ENCODE results near the gene EDA.

EDA gene

DNA sequence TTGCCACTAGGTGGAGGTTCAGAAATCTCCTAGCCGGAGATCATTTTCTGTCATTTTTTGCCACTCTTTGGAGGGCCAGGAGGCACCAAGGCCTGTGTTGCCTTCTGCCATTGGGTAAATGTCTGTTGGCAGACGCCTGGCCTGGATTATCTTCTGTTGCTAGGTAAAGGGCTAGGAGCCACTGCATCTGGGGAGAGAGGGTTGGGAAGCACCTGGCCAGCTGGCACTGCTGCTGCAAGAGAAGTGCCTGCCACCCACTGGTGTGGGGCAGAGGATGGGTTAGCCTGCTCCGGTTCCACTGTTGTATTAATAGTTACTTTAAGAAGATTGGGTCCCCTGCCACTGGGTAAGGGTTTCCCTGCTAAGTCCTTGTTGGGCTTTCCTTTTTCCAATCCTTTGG is 375.8 kb downstream of the EDA start:
- TF ChIP-seq REST (IDR thresholded peaks at IDR 0.05; ENCODE audit: insufficient read depth in 1 of 2, low read depth in 2 of 2, low read length in 2 of 2) (no peak), SIN3A (IDR thresholded peaks at IDR 0.05; ENCODE audit: borderline replicate concordance, insufficient read depth, low read length) (no peak), FOXP2 (optimal IDR thresholded peaks at IDR 0.05; ENCODE audit: borderline replicate concordance, extremely low read depth, extremely low read length, insufficient read depth) (no peak), TAF1 (IDR thresholded peaks at IDR 0.05; ENCODE audit: borderline replicate concordance, insufficient read depth, low read length) (no peak), POLR2AphosphoS5 (IDR thresholded peaks at IDR 0.05; ENCODE audit: low read depth, low read length) (no peak)

DNA sequence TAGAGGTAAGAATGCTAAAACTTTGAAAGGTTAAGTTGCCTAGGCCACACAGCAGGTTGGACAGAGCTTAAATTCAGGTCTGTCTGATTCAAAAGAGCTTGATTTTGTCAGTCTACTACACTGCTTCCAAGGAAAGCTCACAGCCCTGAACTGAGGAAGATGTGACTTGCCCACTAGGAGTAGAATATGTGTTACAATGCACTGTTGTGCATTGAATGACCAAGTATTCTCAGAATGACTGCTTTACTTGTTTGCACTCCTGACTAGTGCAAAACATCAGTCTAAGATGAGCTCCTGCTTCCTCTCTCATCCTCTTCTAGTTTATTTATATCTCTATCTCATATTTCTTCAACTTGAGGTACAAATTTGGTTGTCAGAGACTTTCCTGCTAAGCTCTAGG is 377.6 kb downstream of the EDA start:
- TF ChIP-seq TAF1 (IDR thresholded peaks at IDR 0.05; ENCODE audit: borderline replicate concordance, insufficient read depth, low read length) (no peak), SIN3A (IDR thresholded peaks at IDR 0.05; ENCODE audit: borderline replicate concordance, insufficient read depth, low read length) (no peak), FOXP2 (optimal IDR thresholded peaks at IDR 0.05; ENCODE audit: borderline replicate concordance, extremely low read depth, extremely low read length, insufficient read depth) (no peak), POLR2AphosphoS5 (IDR thresholded peaks at IDR 0.05; ENCODE audit: low read depth, low read length) (no peak), REST (IDR thresholded peaks at IDR 0.05; ENCODE audit: insufficient read depth in 1 of 2, low read depth in 2 of 2, low read length in 2 of 2) (no peak)

DNA sequence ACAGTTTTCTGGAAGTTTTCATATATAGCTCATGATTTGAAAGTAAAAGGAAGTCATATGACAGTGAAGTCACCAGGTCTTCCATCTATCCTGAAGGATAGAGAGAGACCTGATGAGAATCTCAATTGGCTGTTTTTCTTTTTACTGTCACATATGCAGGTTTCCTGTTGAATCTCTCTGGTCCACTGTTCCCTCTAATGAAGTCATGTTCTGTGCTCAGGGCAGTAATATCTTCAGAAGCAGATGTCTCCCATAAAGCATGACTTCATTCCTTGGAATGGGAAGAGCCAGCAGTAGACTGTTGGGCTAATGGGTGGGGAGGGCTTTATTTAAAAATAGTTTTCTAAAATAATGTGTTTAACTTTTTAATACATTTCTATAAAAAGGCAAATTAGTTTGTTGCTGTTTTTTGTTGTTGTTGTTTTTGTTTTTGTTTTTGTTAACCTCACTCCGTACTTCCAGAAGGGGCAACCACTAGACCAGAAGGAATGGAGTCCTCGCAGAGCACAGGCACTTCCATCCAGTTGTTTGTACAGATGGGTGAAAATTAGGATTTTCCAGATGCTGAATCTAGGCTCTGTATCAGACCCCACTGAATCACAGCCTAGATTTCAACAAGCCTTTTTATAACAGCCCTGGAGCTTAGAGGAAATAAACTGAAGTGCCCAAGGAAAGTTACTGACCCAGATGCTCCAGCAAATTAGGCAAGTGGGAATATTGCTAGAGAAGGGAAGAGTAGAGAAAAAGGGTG is 379.6 kb downstream of the EDA start:
- TF ChIP-seq REST (IDR thresholded peaks at IDR 0.05; ENCODE audit: insufficient read depth in 1 of 2, low read depth in 2 of 2, low read length in 2 of 2), result no peak
- no peak for TF ChIP-seq FOXP2 (optimal IDR thresholded peaks at IDR 0.05; ENCODE audit: borderline replicate concordance, extremely low read depth, extremely low read length, insufficient read depth)
- TF ChIP-seq TAF1 (IDR thresholded peaks at IDR 0.05; ENCODE audit: borderline replicate concordance, insufficient read depth, low read length), result no peak
- no peak for TF ChIP-seq POLR2AphosphoS5 (IDR thresholded peaks at IDR 0.05; ENCODE audit: low read depth, low read length)
- TF ChIP-seq SIN3A (IDR thresholded peaks at IDR 0.05; ENCODE audit: borderline replicate concordance, insufficient read depth, low read length), result no peak

- TF ChIP-seq REST (IDR thresholded peaks at IDR 0.05; ENCODE audit: insufficient read depth in 1 of 2, low read depth in 2 of 2, low read length in 2 of 2), result no peak
- TF ChIP-seq TAF1 (IDR thresholded peaks at IDR 0.05; ENCODE audit: borderline replicate concordance, insufficient read depth, low read length), result no peak
- no peak for TF ChIP-seq SIN3A (IDR thresholded peaks at IDR 0.05; ENCODE audit: borderline replicate concordance, insufficient read depth, low read length)
Observed at GRCh38 chrX:69996113-69996468, 380.2 kb downstream of the EDA start.

DNA sequence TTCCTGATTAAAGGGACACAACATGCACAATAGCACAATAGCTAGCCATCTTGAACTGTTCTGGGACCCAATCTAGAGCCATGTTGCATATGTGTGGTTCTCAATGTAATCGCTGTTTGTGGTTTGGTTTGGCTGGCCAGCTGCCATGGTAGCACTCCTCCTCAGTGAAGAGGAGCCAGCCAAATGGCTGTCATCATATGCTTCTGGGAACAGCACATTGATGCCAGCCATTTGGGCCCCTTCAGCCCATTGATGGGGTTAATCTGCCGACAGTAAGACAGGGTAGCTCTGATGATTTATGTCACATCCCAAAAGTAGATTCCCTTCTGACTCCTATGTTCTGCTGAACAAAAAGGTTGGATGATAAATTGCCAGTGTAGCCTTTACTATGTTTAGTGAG is 385.4 kb downstream of the EDA start:
- TF ChIP-seq REST (IDR thresholded peaks at IDR 0.05; ENCODE audit: insufficient read depth in 1 of 2, low read depth in 2 of 2, low read length in 2 of 2) (no peak), FOXP2 (optimal IDR thresholded peaks at IDR 0.05; ENCODE audit: borderline replicate concordance, extremely low read depth, extremely low read length, insufficient read depth) (no peak), SIN3A (IDR thresholded peaks at IDR 0.05; ENCODE audit: borderline replicate concordance, insufficient read depth, low read length) (no peak), TAF1 (IDR thresholded peaks at IDR 0.05; ENCODE audit: borderline replicate concordance, insufficient read depth, low read length) (no peak), POLR2AphosphoS5 (IDR thresholded peaks at IDR 0.05; ENCODE audit: low read depth, low read length) (no peak)
